ENCODE measurements around the gene ARV1.

GRCh38 chr1:230982696-230983095, 3.8 kb downstream of the ARV1 start:
- TF ChIP-seq CTCF (conservative IDR thresholded peaks at IDR 0.05; ENCODE audit: low read depth in 2 of 2), result no peak
- TF ChIP-seq POLR2AphosphoS5 (IDR thresholded peaks at IDR 0.05; ENCODE audit: low read depth), result no peak
- TF ChIP-seq ZNF331 (CRISPR knock-in tag; IDR thresholded peaks at IDR 0.05; ENCODE audit: low read depth), result no peak

Measured in GM23338 (cell line).